Stimulated activated effector memory CD8-positive, alpha-beta T cell treated with anti-CD3 and anti-CD28 coated beads, Interleukin-12 subunit alpha, Interleukin-12 subunit beta, amount 100 ng/mL, for 72 hours (primary cell): ENCODE data around the gene SLC33A1.

Source experiments
- ATAC-seq: fragments of 150-1000 bp; cut with Tn5 transposase; 2 replicates; pipeline ENCODE4 v1.10.0; 2021
- DNase-seq, 2 donors: peaks; one replicate each; pipeline ENCODE4 v3.0.0; 2021 to 2022; ENCODE audit warnings: low spot score in 2 of 2
- H3K27ac Mint-ChIP-seq: one replicate; pipeline ENCODE4 v1.8.0; 2022; ENCODE audit warnings: mild to moderate bottlenecking, mixed read lengths
- H3K36me3 Mint-ChIP-seq: one replicate; pipeline ENCODE4 v1.8.0; 2022; ENCODE audit warnings: mild to moderate bottlenecking, mixed read lengths
- H3K4me1 Mint-ChIP-seq: one replicate; pipeline ENCODE4 v1.8.0; 2022; ENCODE audit warnings: mixed read lengths
- H3K4me3 Mint-ChIP-seq: one replicate; pipeline ENCODE4 v1.8.0; 2022; ENCODE audit warnings: mild to moderate bottlenecking, mixed read lengths
- H3K9me3 Mint-ChIP-seq: one replicate; pipeline ENCODE4 v1.8.0; 2022; ENCODE audit warnings: mixed read lengths

The SLC33A1 gene

DNA sequence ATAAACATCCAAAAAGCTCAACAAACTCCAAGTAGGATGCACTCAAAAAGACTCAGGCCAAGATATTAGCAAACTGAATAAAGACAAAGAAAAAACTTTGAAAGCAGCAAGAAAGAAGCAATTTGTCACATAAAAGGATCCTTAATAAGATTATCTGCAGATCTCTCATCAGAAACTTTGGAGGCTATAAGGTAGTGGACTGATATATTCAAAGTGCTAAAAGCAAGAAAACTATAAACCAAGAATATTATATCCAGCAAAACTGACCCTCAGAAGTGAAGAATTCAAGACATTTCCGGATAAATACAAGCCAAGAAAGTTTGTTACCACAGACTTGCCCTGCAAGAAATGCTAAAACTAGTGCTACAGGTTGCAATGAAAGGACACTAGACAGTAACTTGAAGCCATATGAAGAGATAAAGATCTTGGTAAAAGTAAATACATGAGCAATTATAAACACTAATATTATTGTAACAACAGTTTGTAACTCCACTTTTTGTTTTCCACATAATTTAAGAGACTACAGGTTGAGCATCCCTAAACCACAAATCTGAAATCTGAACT lies 71.8 kb downstream of the SLC33A1 start:
- Mint-ChIP-seq H3K36me3 (peaks cover 13% of the 10 kb centered on the region), H3K27ac (no peak overlapping the region), H3K4me1 (peaks cover 9% of the 10 kb centered on the region), H3K4me3 (no peak overlapping the region), H3K9me3 (no peaks in the 10 kb centered on the region)
- no peak for ATAC-seq
- DNase-seq: no peak

DNA sequence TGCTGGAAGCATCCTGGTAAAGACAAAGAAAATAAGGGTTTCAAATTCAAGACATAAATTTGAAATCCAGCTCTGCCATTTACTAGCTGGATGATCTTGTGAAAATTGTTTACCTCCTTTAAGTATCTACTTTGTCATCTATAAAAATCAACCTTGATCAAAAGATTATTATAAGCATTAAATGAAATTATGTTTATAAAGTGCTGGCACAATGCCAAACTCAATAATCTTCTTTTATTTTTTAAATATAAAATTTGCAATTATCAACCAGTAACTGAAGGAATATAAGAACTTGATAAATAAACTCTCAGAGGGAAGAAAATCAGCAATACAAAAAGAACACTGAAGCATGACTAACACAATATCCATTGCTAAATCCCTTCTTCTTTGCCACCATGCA lies 73.9 kb downstream of the SLC33A1 start:
- ATAC-seq (no peak), DNase-seq (no peak)
- Mint-ChIP-seq H3K27ac (no peak overlapping the region), H3K36me3 (peaks cover 13% of the 10 kb centered on the region), H3K4me3 (no peak overlapping the region), H3K9me3 (no peaks in the 10 kb centered on the region), H3K4me1 (no peaks in the 10 kb centered on the region)

DNA sequence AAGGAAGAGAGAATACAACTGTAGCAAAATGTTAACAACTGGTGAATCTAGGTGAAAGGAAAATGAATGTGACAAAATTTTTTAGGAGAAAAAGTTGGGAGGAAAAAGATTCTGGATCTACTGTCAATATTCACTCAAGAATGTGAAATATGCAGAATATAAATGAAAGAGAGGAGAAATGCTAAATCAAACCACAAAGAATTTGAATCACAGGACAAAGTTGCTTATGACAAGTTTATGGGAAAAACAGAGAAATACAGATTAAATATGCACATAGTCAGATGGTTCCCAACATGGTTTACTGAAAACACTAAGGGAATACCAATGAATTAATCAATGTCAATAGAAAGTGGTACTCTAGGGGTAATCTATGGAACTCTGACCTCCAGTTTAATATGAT lies 75.8 kb downstream of the SLC33A1 start:
- DNase-seq (no peak), ATAC-seq (no peak)
- H3K9me3 Mint-ChIP-seq: no peaks in the 10 kb centered on the region
- no peak overlapping the region for H3K27ac Mint-ChIP-seq
- H3K4me1 Mint-ChIP-seq: no peaks in the 10 kb centered on the region
- peaks cover 20% of the 10 kb centered on the region for H3K36me3 Mint-ChIP-seq
- H3K4me3 Mint-ChIP-seq: no peak overlapping the region

DNA sequence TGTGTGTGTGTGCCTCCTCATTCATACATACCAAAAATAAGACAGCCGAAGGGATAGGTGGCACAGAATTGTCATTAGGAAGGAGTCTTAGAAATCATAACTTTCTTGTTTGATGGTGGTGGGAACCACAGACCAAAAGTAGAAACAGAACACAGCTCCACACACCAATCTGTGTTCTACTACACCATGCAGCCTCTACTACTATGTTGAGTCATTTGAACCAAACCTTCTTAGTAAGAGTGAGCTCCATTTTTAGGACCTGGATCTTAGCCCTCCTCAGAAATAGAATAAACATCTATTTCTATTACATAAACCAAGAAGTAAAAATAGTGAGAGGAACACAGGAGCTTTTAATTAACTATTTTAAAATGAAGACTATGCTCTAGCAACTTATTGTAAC lies 81.4 kb downstream of the SLC33A1 start:
- no peak for ATAC-seq
- Mint-ChIP-seq H3K4me1 (no peaks in the 10 kb centered on the region), H3K36me3 (peaks cover 13% of the 10 kb centered on the region), H3K9me3 (no peaks in the 10 kb centered on the region), H3K27ac (no peak overlapping the region), H3K4me3 (no peak overlapping the region)
- no peak for DNase-seq

DNA sequence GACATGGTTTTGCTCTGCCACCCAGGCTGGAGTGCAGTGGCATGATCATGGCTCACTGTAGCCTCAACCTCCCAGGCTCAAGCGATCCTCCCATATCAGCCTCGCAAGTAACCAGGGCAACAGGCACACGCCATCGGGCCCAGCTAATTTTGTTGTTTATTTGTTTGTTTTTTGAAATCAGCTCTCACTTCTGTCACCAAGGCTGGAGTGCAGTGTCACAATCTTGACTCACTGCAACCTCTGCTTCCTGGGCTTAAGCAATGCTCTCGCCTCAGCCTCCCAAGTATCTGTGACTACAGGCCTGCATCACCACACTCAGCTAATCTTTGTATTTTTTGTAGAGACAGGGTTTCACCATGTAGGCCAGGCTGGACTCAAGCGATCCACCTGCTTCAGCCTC lies 83.1 kb downstream of the SLC33A1 start:
- DNase-seq (no peak), ATAC-seq (no peak)
- no peaks in the 10 kb centered on the region for H3K9me3 Mint-ChIP-seq
- H3K36me3 Mint-ChIP-seq: peaks cover 13% of the 10 kb centered on the region
- H3K4me3 Mint-ChIP-seq: no peak overlapping the region
- no peak overlapping the region for H3K27ac Mint-ChIP-seq
- no peaks in the 10 kb centered on the region for H3K4me1 Mint-ChIP-seq
